Stimulated activated CD8-positive, alpha-beta memory T cell treated with anti-CD3 and anti-CD28 coated beads, Interleukin-15, amount 100 ng/mL, for 24 hours (primary cell): ENCODE measurements around the gene CCDC91.
"Not testable (repeated sequence)": the region's sequence is repeated elsewhere in the genome, so short reads cannot be mapped to it uniquely, and the experiment has no call there.

Source experiments
- DNase-seq: peaks from one replicate; pipeline ENCODE4 v3.0.0-alpha.2; 2020; ENCODE audit warnings: low read depth

The CCDC91 gene

GRCh38 chr12:28184375-28184774, 5.9 kb upstream of the CCDC91 start:
- DNase-seq, result no peak

- no peak for DNase-seq
These were observed 3.8 kb upstream of the CCDC91 start for GRCh38 chr12:28186500-28186899.

- no peak for DNase-seq
These were observed 404 bp upstream of the CCDC91 start for GRCh38 chr12:28189784-28190320.

- DNase-seq, result no peak
These were observed 1.1 kb downstream of the CCDC91 start for GRCh38 chr12:28191051-28192048.

- DNase-seq, result no peak
These were observed 1.9 kb downstream of the CCDC91 start for GRCh38 chr12:28192125-28192524.

GRCh38 chr12:28194621-28195020, 4.4 kb downstream of the CCDC91 start:
- not testable (repeated sequence) for DNase-seq

GRCh38 chr12:28201136-28201535, 10.9 kb downstream of the CCDC91 start:
- not testable (repeated sequence) for DNase-seq

GRCh38 chr12:28202374-28203130, 12.3 kb downstream of the CCDC91 start:
- no peak for DNase-seq

- no peak for DNase-seq
These were observed 19.5 kb downstream of the CCDC91 start for GRCh38 chr12:28209782-28210181.

- no peak for DNase-seq
These were observed 21.9 kb downstream of the CCDC91 start for GRCh38 chr12:28212182-28212581.

GRCh38 chr12:28215021-28215420, 24.8 kb downstream of the CCDC91 start:
- DNase-seq, result no peak

- no peak for DNase-seq
These were observed 25.8 kb downstream of the CCDC91 start for GRCh38 chr12:28216016-28216415.

- DNase-seq, result no peak
These were observed 27.5 kb downstream of the CCDC91 start for GRCh38 chr12:28217805-28218204.

- DNase-seq, result no peak
These were observed 28.6 kb downstream of the CCDC91 start for GRCh38 chr12:28218875-28219274.

GRCh38 chr12:28219827-28220226, 29.6 kb downstream of the CCDC91 start:
- DNase-seq, result no peak

GRCh38 chr12:28222081-28222700, 31.9 kb downstream of the CCDC91 start:
- DNase-seq, result peak; percentile 23

GRCh38 chr12:28223025-28223554, 32.8 kb downstream of the CCDC91 start:
- DNase-seq, result no peak

- no peak for DNase-seq
These were observed 33.6 kb downstream of the CCDC91 start for GRCh38 chr12:28223858-28224257.

- DNase-seq, result no peak
These were observed 36.4 kb downstream of the CCDC91 start for GRCh38 chr12:28226705-28227104.

- DNase-seq, result no peak
These were observed 37.0 kb downstream of the CCDC91 start for GRCh38 chr12:28227251-28227650.

GRCh38 chr12:28231248-28231647, 41.0 kb downstream of the CCDC91 start:
- DNase-seq, result no peak
